ENCODE data around the gene SUSD6. TPM values are rescaled to one million over a fixed set of nuclear protein-coding genes. Genes with fewer than 3 reads are reported as not detected.

The SUSD6 gene
- total RNA-seq, 1 donor from 2014 or later: 13.7 TPM

DNA sequence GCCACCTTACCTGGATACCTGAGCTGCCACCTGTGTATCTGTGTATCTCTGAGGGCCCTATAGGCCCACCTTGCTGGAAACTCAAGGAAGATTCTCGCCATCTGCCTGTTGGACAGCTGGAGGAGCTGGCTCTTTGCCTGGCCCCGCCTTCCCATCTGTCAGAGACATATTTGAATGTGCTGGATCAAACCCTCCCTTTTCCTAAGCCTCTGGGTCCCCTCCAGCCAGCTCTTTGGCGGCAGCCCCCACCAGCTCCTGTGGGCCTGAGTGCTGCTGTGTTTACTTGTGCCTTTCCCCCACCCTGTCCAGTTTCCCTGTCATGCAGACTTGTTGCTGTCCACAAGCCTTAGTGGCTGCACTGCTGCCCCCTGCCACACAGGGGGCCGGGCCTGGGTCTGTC is 99.7 kb downstream of the SUSD6 start:
- Mint-ChIP-seq H3K4me1 (peaks cover 45% of the 10 kb centered on the region), H3K36me3 (ENCODE audit: low read depth) (no peaks in the 10 kb centered on the region), H3K9me3 (no peaks in the 10 kb centered on the region), H3K27ac (ENCODE audit: unreplicated experiment) (peak overlapping the region; percentile 29), H3K4me3 (no peak overlapping the region), H3K27me3 (ENCODE audit: low read depth) (no peaks in the 10 kb centered on the region)
- TF ChIP-seq, protein P1, sequence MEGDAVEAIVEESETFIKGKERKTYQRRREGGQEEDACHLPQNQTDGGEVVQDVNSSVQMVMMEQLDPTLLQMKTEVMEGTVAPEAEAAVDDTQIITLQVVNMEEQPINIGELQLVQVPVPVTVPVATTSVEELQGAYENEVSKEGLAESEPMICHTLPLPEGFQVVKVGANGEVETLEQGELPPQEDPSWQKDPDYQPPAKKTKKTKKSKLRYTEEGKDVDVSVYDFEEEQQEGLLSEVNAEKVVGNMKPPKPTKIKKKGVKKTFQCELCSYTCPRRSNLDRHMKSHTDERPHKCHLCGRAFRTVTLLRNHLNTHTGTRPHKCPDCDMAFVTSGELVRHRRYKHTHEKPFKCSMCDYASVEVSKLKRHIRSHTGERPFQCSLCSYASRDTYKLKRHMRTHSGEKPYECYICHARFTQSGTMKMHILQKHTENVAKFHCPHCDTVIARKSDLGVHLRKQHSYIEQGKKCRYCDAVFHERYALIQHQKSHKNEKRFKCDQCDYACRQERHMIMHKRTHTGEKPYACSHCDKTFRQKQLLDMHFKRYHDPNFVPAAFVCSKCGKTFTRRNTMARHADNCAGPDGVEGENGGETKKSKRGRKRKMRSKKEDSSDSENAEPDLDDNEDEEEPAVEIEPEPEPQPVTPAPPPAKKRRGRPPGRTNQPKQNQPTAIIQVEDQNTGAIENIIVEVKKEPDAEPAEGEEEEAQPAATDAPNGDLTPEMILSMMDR (conservative IDR thresholded peaks at IDR 0.05): no peak
- DNase-seq (ENCODE audit: low read depth, low spot score): no peak

DNA sequence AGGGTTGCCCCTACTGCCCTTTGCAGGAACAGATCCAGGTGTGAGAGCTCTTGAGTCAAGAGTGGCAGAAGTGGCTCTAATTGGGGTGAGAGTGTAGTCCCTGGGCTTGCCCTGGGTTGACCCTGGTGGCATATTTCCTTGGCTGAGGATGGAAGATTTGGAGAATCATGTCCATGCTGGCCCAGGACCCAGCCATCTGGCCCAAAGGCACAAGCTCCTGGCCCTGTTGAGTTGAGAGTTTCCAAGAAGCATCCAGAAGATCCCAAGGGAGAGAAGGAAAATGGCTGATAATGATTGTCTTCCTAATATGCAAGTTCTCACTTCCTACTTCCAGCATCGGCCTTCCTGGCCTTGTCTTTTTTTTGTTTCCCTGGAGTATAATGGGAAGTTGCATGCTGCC is 100.1 kb downstream of the SUSD6 start:
- TF ChIP-seq, protein P1 (conservative IDR thresholded peaks at IDR 0.05): no peak
- Mint-ChIP-seq H3K27me3 (ENCODE audit: low read depth) (no peaks in the 10 kb centered on the region), H3K4me1 (peaks cover 45% of the 10 kb centered on the region), H3K27ac (ENCODE audit: unreplicated experiment) (peak overlapping the region; percentile 22), H3K9me3 (no peaks in the 10 kb centered on the region), H3K4me3 (no peak overlapping the region), H3K36me3 (ENCODE audit: low read depth) (no peaks in the 10 kb centered on the region)
- no peak for DNase-seq (ENCODE audit: low read depth, low spot score)

DNA sequence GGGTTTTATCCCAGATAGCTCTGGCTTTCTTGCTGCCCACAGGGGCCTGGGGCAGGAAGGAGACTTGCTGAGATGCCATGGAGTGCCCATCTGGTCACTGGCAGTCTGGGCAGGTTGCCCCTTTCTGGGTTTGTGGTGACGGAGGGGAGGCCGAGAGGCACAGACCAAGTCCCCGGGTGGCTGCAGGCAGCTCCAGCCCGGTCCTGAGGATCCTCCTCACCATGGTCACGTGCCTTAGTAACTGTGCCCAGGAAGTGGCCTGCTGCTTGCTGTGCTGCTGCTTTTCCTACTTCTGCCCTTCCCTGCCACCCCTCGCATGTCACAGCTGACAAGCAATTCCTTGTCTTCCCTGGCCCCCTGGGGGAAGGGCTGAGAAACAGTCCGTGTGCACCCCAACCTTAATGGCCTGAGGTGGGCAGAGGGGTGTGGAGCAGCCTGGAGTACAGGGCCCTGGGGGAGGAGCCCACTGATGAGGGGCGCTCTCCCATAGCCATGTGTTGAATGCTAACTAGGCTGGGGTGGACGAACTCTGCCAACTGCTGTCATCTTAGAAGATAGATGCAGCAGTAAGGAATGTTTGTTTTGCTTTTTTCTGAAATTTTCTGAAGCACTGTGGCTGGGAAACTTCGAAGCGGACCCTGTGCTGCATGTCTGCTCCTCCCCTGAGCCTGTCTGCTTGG is 100.6 kb downstream of the SUSD6 start:
- peaks cover 2% of the 10 kb centered on the region for H3K36me3 Mint-ChIP-seq (ENCODE audit: low read depth)
- H3K27ac Mint-ChIP-seq (ENCODE audit: unreplicated experiment): no peak overlapping the region
- no peak overlapping the region for H3K4me3 Mint-ChIP-seq
- no peak for DNase-seq (ENCODE audit: low read depth, low spot score)
- TF ChIP-seq, protein P1 (conservative IDR thresholded peaks at IDR 0.05): no peak
- H3K27me3 Mint-ChIP-seq (ENCODE audit: low read depth): no peaks in the 10 kb centered on the region
- peaks cover 45% of the 10 kb centered on the region for H3K4me1 Mint-ChIP-seq
- no peaks in the 10 kb centered on the region for H3K9me3 Mint-ChIP-seq

DNA sequence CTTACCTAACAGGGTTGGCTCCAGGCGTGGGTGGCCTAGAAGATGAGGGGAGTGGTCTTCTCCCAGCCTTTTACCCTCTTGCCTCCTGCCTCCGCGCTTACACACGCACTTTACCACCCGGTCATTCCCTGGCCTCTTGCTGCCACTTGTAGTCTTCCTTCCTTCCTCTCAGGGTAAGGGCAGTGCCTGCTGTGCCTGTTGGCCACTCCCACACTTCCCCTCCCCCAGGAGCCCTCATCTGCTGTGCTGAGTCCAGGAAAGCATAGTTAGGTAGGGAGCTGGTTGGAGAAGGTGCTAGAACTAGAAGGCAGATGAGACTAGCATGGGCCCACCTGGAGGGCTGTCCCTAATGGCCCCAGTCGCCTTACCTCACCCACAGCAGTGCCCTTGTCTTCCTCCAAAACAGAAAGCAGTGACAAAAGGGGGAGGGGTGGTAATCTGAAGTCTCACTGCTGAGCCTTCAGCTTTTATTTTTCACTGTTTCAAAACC is 101.2 kb downstream of the SUSD6 start:
- Mint-ChIP-seq H3K27ac (ENCODE audit: unreplicated experiment) (peak overlapping the region; percentile 41), H3K4me1 (peaks cover 45% of the 10 kb centered on the region), H3K4me3 (peak overlapping the region; percentile 14), H3K36me3 (ENCODE audit: low read depth) (peaks cover 3% of the 10 kb centered on the region), H3K9me3 (no peaks in the 10 kb centered on the region), H3K27me3 (ENCODE audit: low read depth) (no peaks in the 10 kb centered on the region)
- TF ChIP-seq, protein P1 (conservative IDR thresholded peaks at IDR 0.05): no peak
- no peak for DNase-seq (ENCODE audit: low read depth, low spot score)

DNA sequence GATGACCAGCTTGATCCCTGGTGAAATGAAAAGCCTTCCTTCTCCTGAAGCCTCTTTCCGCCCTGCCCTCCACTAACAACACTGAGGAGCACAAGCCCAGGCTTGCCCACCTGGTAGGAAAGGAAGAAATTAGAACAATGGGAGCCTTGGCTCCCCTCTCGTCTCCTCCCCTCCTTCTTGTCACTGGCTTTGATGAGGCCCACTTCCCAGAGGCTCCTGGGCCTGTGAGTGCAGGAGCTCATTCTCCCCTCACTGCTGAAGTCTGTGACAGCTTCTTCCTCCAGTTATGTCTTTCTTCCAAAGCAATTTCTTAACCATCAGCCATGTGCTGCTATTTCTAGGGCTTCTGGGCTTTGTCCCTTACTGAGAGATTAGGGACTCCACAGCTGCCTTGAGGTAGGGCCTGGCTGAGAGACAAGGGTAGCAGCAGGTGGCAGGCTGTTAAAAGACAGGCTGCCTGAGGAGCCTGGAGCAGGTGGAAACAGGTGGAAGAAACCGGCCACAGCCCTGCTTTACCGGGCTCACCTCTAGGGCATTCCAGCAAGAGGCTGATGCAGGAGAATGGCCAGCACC is 101.9 kb downstream of the SUSD6 start:
- peaks cover 45% of the 10 kb centered on the region for H3K4me1 Mint-ChIP-seq
- H3K36me3 Mint-ChIP-seq (ENCODE audit: low read depth): peaks cover 3% of the 10 kb centered on the region
- no peak for DNase-seq (ENCODE audit: low read depth, low spot score)
- no peaks in the 10 kb centered on the region for H3K9me3 Mint-ChIP-seq
- no peaks in the 10 kb centered on the region for H3K27me3 Mint-ChIP-seq (ENCODE audit: low read depth)
- TF ChIP-seq, protein P1 (conservative IDR thresholded peaks at IDR 0.05): peak; percentile 30
- H3K4me3 Mint-ChIP-seq: no peak overlapping the region
- H3K27ac Mint-ChIP-seq (ENCODE audit: unreplicated experiment): peak overlapping the region; percentile 32

Data from neural crest cell (in vitro differentiated cells).